Measurements from ENCODE around the gene PDZRN3.

- no peak for TF ChIP-seq ISL1 (CRISPR knock-in tag; IDR thresholded peaks at IDR 0.05)
- TF ChIP-seq BACH2 (CRISPR knock-in tag; IDR thresholded peaks at IDR 0.05; ENCODE audit: borderline replicate concordance), result no peak
- TF ChIP-seq RARB (CRISPR knock-in tag; IDR thresholded peaks at IDR 0.05), result no peak
- TF ChIP-seq ZNF8 (CRISPR knock-in tag; IDR thresholded peaks at IDR 0.05), result no peak
- no peak for TF ChIP-seq CREB5 (CRISPR knock-in tag; IDR thresholded peaks at IDR 0.05; ENCODE audit: low read depth)
- TF ChIP-seq PATZ1 (CRISPR knock-in tag; IDR thresholded peaks at IDR 0.05; ENCODE audit: borderline replicate concordance), result no peak
- TF ChIP-seq PPARA (CRISPR knock-in tag; IDR thresholded peaks at IDR 0.05; ENCODE audit: borderline replicate concordance), result no peak
- no peak for TF ChIP-seq TSHZ2 (CRISPR knock-in tag; IDR thresholded peaks at IDR 0.05)
- TF ChIP-seq OSR1 (CRISPR knock-in tag; IDR thresholded peaks at IDR 0.05), result no peak
- TF ChIP-seq ZFP3 (CRISPR knock-in tag; IDR thresholded peaks at IDR 0.05), result no peak
- no peak for TF ChIP-seq CSDC2 (CRISPR knock-in tag; IDR thresholded peaks at IDR 0.05)
- no peak for TF ChIP-seq ARNTL (CRISPR knock-in tag; IDR thresholded peaks at IDR 0.05; ENCODE audit: borderline replicate concordance, low read depth)
- TF ChIP-seq ZNF565 (CRISPR knock-in tag; conservative IDR thresholded peaks at IDR 0.05; ENCODE audit: low read depth), result no peak
- no peak for TF ChIP-seq TCF4 (CRISPR knock-in tag; IDR thresholded peaks at IDR 0.05; ENCODE audit: borderline replicate concordance)
These were observed 231.7 kb downstream of the PDZRN3 start for GRCh38 chr3:73393005-73393404.
